ENCODE data around the gene TFEC. TPM values are rescaled to one million over a fixed set of nuclear protein-coding genes. Genes with fewer than 3 reads are reported as not detected.

The TFEC gene
- total RNA-seq, 2 experiments from 2014 or later, result not detected

- ChIA-PET POLR2A (no interaction called here), CTCF (no interaction called here)
- Mint-ChIP-seq H3K27me3 (no peaks in the 10 kb centered on the region), H3K4me3 (no peak overlapping the region), H3K9me3 (no peaks in the 10 kb centered on the region), H3K27ac (no peak overlapping the region), H3K4me1 (ENCODE audit: low read depth) (no peaks in the 10 kb centered on the region), H3K36me3 (ENCODE audit: low read depth) (no peaks in the 10 kb centered on the region)
- no peak for ATAC-seq
- no peak for DNase-seq
- intact Hi-C loops (cut with micrococcal nuclease), result no loop called here
- TF ChIP-seq CTCF (IDR thresholded peaks at IDR 0.05), result no peak
These were observed 64.6 kb downstream of the TFEC start for GRCh38 chr7:115965796-115966475.

- Mint-ChIP-seq H3K27ac (no peak overlapping the region), H3K4me3 (no peak overlapping the region), H3K36me3 (ENCODE audit: low read depth) (no peaks in the 10 kb centered on the region), H3K9me3 (no peaks in the 10 kb centered on the region), H3K27me3 (no peaks in the 10 kb centered on the region), H3K4me1 (ENCODE audit: low read depth) (no peaks in the 10 kb centered on the region)
- intact Hi-C loops (cut with micrococcal nuclease), result no loop called here
- no peak for TF ChIP-seq CTCF (IDR thresholded peaks at IDR 0.05)
- ChIA-PET CTCF (no interaction called here), POLR2A (no interaction called here)
- no peak for ATAC-seq
- no peak for DNase-seq
These were observed 65.3 kb downstream of the TFEC start for GRCh38 chr7:115965236-115965635.

DNA sequence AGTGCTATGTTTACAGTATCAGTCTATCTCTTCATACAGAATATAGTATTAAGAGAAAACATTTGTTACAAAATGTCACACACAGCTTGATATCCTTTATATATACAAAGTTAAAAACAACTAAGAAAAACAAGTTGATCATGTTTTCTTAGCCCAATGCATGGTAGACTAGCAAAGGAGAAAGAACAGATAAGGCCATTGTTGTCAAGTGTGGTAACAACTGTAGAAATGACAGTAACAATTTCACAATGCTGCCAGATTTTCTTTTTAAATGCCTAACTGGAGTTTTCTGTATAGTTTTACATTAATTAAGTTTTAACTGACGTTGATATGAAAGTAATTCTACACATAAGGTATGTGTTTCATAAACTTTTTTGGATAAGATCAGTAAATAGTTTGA lies 65.8 kb downstream of the TFEC start:
- H3K9me3 Mint-ChIP-seq, result no peaks in the 10 kb centered on the region
- POLR2A ChIA-PET, result no interaction called here
- CTCF ChIA-PET, result no interaction called here
- H3K4me3 Mint-ChIP-seq, result no peak overlapping the region
- no peak for TF ChIP-seq CTCF (IDR thresholded peaks at IDR 0.05)
- no peaks in the 10 kb centered on the region for H3K27me3 Mint-ChIP-seq
- intact Hi-C loops (cut with micrococcal nuclease), result no loop called here
- ATAC-seq, result no peak
- no peaks in the 10 kb centered on the region for H3K4me1 Mint-ChIP-seq (ENCODE audit: low read depth)
- no peaks in the 10 kb centered on the region for H3K36me3 Mint-ChIP-seq (ENCODE audit: low read depth)
- no peak overlapping the region for H3K27ac Mint-ChIP-seq
- DNase-seq, result no peak

GRCh38 chr7:115962340-115962739 lies 68.2 kb downstream of the TFEC start:
- intact Hi-C loops (cut with micrococcal nuclease), result no loop called here
- POLR2A ChIA-PET, result no interaction called here

More at GRCh38 chr7:115962340-115962739, 68.2 kb downstream of the TFEC start:
- no peak overlapping the region for H3K4me3 Mint-ChIP-seq
- H3K27ac Mint-ChIP-seq, result no peak overlapping the region
- no peaks in the 10 kb centered on the region for H3K4me1 Mint-ChIP-seq (ENCODE audit: low read depth)
- H3K36me3 Mint-ChIP-seq (ENCODE audit: low read depth), result no peaks in the 10 kb centered on the region
- CTCF ChIA-PET, result no interaction called here
- no peaks in the 10 kb centered on the region for H3K9me3 Mint-ChIP-seq
- ATAC-seq, result no peak
- no peak for TF ChIP-seq CTCF (IDR thresholded peaks at IDR 0.05)
- peaks cover 2% of the 10 kb centered on the region for H3K27me3 Mint-ChIP-seq
- DNase-seq, result no peak

Measured in activated CD8-positive, alpha-beta T cell treated with anti-CD3 and anti-CD28 coated beads for 36 hours (primary cell).